ENCODE results near the gene FAM184B. TPM values are rescaled to one million over a fixed set of nuclear protein-coding genes. Genes with fewer than 3 reads are reported as not detected.

FAM184B gene
- total and polyA plus RNA-seq, 2 experiments from 2014 or later = 0.11 to 0.49 TPM

- H2AFZ ChIP-seq = no peak overlapping the region
- no peaks in the 10 kb centered on the region for H3K4me1 ChIP-seq (ENCODE audit: insufficient read depth)
- no peak overlapping the region for H3K27ac ChIP-seq (ENCODE audit: low read depth)
- Mint-ChIP-seq H3K27me3 (ENCODE audit: insufficient read depth, low read depth, poor library complexity) (peaks cover 2% of the 10 kb centered on the region), H3K9me3 (peaks cover 28% of the 10 kb centered on the region), H3K4me1 (peaks cover 14% of the 10 kb centered on the region), H3K27ac (no peak overlapping the region), H3K4me3 (no peak overlapping the region), H3K36me3 (ENCODE audit: low read depth) (peaks cover 8% of the 10 kb centered on the region)
- ATAC-seq (no peak), DNase-seq (ENCODE audit: low spot score) (no peak)
- no peak overlapping the region for H3K4me3 ChIP-seq
- no peaks in the 10 kb centered on the region for H3K9me2 ChIP-seq (ENCODE audit: insufficient read depth)
- H3K27me3 ChIP-seq (ENCODE audit: insufficient read depth) = no peaks in the 10 kb centered on the region
- no peaks in the 10 kb centered on the region for H3K36me3 ChIP-seq (ENCODE audit: insufficient read depth)
- no peaks in the 10 kb centered on the region for H4K20me1 ChIP-seq (replicated peaks; ENCODE audit: insufficient read depth)
- no peak overlapping the region for H3K4me2 ChIP-seq
- no peak for TF ChIP-seq JUNB (IDR thresholded peaks at IDR 0.05; ENCODE audit: unreplicated experiment)
- TF ChIP-seq EZH2 (IDR thresholded peaks at IDR 0.05; ENCODE audit: low read depth, unreplicated experiment) = no peak
- TF ChIP-seq ZNF462 (CRISPR knock-in tag; IDR thresholded peaks at IDR 0.05) = no peak
- no peak for TF ChIP-seq ETS1 (IDR thresholded peaks at IDR 0.05)
- no peak for TF ChIP-seq POLR2AphosphoS5 (IDR thresholded peaks at IDR 0.05; ENCODE audit: low read depth)
- no peak for TF ChIP-seq ZNF114 (CRISPR knock-in tag; IDR thresholded peaks at IDR 0.05)
- no peak for TF ChIP-seq ZNF331 (CRISPR knock-in tag; IDR thresholded peaks at IDR 0.05; ENCODE audit: low read depth)
- H3K79me2 ChIP-seq (replicated peaks; ENCODE audit: insufficient read depth) = no peaks in the 10 kb centered on the region
- H3F3A ChIP-seq (replicated peaks; ENCODE audit: low read depth) = no peaks in the 10 kb centered on the region
These were observed 18.0 kb downstream of the FAM184B start for GRCh38 chr4:17763416-17763815.

Measured in GM23338 (cell line).